Calu3 (cell line): ENCODE data around the gene LEP. TPM values are rescaled to one million over a fixed set of nuclear protein-coding genes. Genes with fewer than 3 reads are reported as not detected.

Source experiments
- BruUV-seq: library from RNA; stranded (reverse); fragments of 400-500 nt; replicated peaks from 2 replicates; lab custom pipeline; 2021; lab: Mats Ljungman, UMichigan
- CTCF ChIA-PET: fragments of 300-600 bp; sonication (Branson Sonifier 250); formaldehyde crosslinking; loops from one replicate; lab custom pipeline; 2022; ENCODE audit warnings: antibody characterized with exemption; lab: Charles Lee
- DNase-seq: peaks from one replicate; pipeline ENCODE4 v3.0.0; 2022
- H3K27ac Mint-ChIP-seq: one replicate; pipeline ENCODE4 v1.8.0; 2022; ENCODE audit warnings: mixed read lengths; ENCODE audit not compliant: unreplicated experiment
- H3K27me3 Mint-ChIP-seq: one replicate; pipeline ENCODE4 v1.8.0; 2022; ENCODE audit warnings: mixed read lengths; ENCODE audit not compliant: unreplicated experiment
- H3K36me3 Mint-ChIP-seq: one replicate; pipeline ENCODE4 v1.8.0; 2022; ENCODE audit warnings: mild to moderate bottlenecking, moderate library complexity, mixed read lengths; ENCODE audit not compliant: insufficient read depth, unreplicated experiment
- H3K4me1 Mint-ChIP-seq: one replicate; pipeline ENCODE4 v1.8.0; 2022; ENCODE audit warnings: mild to moderate bottlenecking, low read depth, mixed read lengths; ENCODE audit not compliant: unreplicated experiment
- H3K4me3 Mint-ChIP-seq: one replicate; pipeline ENCODE4 v1.8.0; 2022; ENCODE audit warnings: mild to moderate bottlenecking, low read depth, moderate library complexity, mixed read lengths; ENCODE audit not compliant: unreplicated experiment
- H3K9me3 Mint-ChIP-seq: one replicate; pipeline ENCODE4 v1.8.0; 2022; ENCODE audit warnings: low read depth, mixed read lengths; ENCODE audit not compliant: unreplicated experiment
- intact Hi-C: fragments of 100-400 bp; cut with micrococcal nuclease; formaldehyde crosslinking; loops from one replicate; pipeline ENCODE4 v1.10.0; 2022; ENCODE audit not compliant: unreplicated experiment
- total RNA-seq: library from RNA; stranded (reverse); gene quantifications from 2 replicates; pipeline ENCODE4 v1.2.3, GENCODE V29; 2022
- TF ChIP-seq, protein P1 (sequence below): fragments of 200-600 bp; IDR thresholded peaks from one replicate; pipeline ENCODE4 v1.8.0; 2022; ENCODE audit warnings: antibody characterized with exemption; ENCODE audit not compliant: unreplicated experiment

LEP gene
- total RNA-seq, 1 experiment from 2014 or later: not detected

DNA sequence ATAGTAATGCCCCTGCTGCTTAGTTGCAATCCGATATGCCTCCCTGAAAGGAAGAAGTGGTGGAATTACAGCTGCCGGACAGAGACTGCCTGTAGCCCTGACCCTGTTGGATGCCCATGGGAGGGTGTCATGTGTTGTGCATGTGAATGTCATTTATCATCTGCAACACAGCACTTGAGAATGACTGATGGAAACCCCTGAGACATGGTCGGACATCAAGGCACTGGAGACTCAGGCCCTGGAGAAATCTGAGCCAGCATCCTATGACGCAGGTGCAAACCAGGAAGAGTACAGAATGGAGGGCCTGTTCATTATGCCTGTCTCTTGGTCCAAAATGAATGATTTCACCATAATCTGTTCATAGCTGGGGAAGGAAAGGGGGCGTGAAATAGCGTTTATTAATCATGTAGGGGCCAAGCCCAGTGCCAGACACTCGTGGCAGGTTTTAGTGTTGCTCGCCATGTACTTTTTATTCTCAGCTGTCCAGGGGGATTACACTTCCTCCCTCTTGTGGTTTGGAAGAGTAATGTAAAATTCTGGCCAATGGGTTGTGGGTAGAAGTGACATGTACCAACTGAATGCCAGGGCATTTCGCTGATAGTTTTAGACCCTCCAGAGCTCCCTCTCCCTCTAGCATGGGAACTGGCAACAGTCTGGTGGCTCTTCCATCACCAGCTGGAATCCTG is 23.0 kb upstream of the LEP start:
- Mint-ChIP-seq H3K4me3 (no peak overlapping the region), H3K36me3 (no peaks in the 10 kb centered on the region), H3K9me3 (no peaks in the 10 kb centered on the region), H3K27ac (no peak overlapping the region), H3K4me1 (peaks cover 15% of the 10 kb centered on the region), H3K27me3 (peaks cover 66% of the 10 kb centered on the region)
- CTCF ChIA-PET: interaction anchor here (0.7 to 1.0 kb wide), 3 partner anchors 8 to 312 kb away, joined by 3 read pairs; no protein-coding TSS in a partner anchor
- intact Hi-C loops: loop anchor here (10.0 kb wide), 1 partner anchor 633 kb away; the partner anchor contains the start of genes ARF5 and GCC1
- BruUV-seq: no TSS peak
- TF ChIP-seq, protein P1, sequence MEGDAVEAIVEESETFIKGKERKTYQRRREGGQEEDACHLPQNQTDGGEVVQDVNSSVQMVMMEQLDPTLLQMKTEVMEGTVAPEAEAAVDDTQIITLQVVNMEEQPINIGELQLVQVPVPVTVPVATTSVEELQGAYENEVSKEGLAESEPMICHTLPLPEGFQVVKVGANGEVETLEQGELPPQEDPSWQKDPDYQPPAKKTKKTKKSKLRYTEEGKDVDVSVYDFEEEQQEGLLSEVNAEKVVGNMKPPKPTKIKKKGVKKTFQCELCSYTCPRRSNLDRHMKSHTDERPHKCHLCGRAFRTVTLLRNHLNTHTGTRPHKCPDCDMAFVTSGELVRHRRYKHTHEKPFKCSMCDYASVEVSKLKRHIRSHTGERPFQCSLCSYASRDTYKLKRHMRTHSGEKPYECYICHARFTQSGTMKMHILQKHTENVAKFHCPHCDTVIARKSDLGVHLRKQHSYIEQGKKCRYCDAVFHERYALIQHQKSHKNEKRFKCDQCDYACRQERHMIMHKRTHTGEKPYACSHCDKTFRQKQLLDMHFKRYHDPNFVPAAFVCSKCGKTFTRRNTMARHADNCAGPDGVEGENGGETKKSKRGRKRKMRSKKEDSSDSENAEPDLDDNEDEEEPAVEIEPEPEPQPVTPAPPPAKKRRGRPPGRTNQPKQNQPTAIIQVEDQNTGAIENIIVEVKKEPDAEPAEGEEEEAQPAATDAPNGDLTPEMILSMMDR: no peak
- DNase-seq: no peak

DNA sequence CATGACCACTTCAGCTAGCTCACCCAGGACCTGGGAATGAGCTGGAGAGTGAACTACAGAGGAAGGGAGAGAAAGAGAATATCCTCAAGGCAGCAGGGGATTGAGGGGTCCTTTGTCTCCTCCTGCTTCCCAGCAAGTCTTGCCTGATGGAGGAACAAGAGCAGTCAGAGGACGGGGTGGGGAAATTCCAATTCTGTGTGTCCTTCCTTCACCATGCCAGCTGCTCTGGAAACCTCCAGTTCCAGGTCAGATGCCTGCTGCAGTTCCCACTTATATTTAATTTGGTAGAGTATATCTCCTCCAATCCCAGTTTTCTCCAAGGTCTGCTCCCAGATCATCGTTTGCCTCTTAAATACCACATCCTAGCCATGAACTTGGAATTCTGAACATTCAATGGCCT is 21.4 kb upstream of the LEP start:
- Mint-ChIP-seq H3K27ac (no peak overlapping the region), H3K9me3 (no peaks in the 10 kb centered on the region), H3K27me3 (peaks cover 51% of the 10 kb centered on the region), H3K4me1 (peaks cover 15% of the 10 kb centered on the region), H3K36me3 (no peaks in the 10 kb centered on the region), H3K4me3 (no peak overlapping the region)
- CTCF ChIA-PET: no interaction called here
- TF ChIP-seq, protein P1: no peak
- DNase-seq: no peak
- BruUV-seq: no TSS peak
- intact Hi-C loops: loop anchor here (5.0 to 10.0 kb wide), 2 partner anchors 103 to 635 kb away; partner anchors contain the start of genes ARF5 and GCC1

DNA sequence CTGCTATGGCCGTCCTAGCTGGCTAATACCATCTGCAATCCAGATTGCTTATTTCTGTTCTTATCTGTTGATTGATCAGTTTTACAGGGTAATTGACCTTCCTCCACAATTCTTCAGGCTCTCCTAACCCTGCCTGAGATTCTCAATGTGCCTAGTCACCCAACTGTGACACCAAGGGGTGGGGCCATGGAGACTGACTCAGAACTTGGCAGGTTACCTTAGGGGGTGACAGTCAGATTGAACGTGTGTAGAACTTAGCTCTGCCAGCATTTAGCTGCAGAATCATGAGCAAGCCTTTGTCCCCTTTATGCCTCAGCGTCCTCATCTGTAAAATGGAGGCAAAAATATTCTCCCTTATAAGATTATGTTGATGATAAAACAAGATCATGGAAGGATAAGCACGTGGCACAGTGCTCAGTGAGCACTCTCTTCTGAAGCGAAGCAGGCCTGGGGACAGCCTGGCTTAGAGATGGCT is 19.1 kb upstream of the LEP start:
- Mint-ChIP-seq H3K27me3 (peaks cover 59% of the 10 kb centered on the region), H3K36me3 (no peaks in the 10 kb centered on the region), H3K4me3 (no peak overlapping the region), H3K4me1 (peaks cover 15% of the 10 kb centered on the region), H3K9me3 (peaks cover 5% of the 10 kb centered on the region), H3K27ac (no peak overlapping the region)
- no TSS peak for BruUV-seq
- TF ChIP-seq, protein P1: no peak
- DNase-seq: peak; percentile 60
- CTCF ChIA-PET: interaction anchor here (1.3 kb wide), 1 partner anchor 12 kb away, joined by 3 read pairs; no protein-coding TSS in a partner anchor
- intact Hi-C loops: loop anchor here (5.0 kb wide), 1 partner anchor 100 kb away; no protein-coding TSS in a partner anchor

DNA sequence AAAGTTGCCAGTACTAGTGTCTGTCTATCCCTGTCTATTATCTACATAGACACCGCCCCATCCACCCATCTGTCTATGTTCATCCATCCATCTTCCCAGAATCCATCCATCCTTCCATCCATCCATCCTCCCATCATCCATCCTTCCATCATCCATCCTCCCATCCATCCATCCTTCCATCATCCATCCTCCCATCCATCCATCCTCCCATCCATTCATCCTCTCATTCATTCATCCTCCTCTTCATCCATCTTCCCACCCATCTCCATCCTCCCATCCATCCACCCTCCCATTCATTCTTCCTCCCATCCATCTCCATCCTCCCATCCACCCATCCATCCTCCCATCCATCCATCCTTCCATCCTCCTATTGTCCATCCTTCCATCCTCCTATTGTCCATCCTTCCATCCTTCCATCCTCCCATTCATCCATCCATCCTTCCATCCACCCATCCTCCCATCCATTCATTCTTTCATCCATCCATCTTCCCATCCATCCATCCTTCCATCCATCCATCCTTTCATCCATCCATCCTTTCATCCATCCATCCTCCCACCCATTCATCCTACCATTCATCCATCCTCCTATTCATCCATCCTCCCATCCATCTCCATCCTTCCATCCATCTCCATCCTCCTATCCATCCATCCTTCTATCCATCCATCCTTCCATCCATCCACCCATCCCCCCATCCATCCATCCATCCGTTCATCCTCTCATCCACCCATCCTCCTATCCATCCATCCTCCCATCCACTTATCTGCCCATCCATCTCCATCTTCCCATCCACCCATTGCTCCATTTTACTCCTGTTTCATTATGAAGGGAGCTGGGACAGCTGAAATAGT is 14.7 kb upstream of the LEP start:
- H3K27ac Mint-ChIP-seq: no peak overlapping the region

More for the DNA sequence above, 14.7 kb upstream of the LEP start:
- Mint-ChIP-seq H3K4me1 (peaks cover 12% of the 10 kb centered on the region), H3K4me3 (no peak overlapping the region), H3K27me3 (peaks cover 52% of the 10 kb centered on the region), H3K9me3 (peaks cover 5% of the 10 kb centered on the region), H3K36me3 (no peaks in the 10 kb centered on the region)
- no TSS peak for BruUV-seq
- no peak for DNase-seq
- TF ChIP-seq, protein P1: no peak
- CTCF ChIA-PET: no interaction called here
- intact Hi-C loops: no loop called here
